Activated CD4-positive, alpha-beta T cell treated with anti-CD3 and anti-CD28 coated beads for 1 hour (primary cell): ENCODE measurements around the gene ALX3.
"Not testable (repeated sequence)": the region's sequence is repeated elsewhere in the genome, so short reads cannot be mapped to it uniquely, and the experiment has no call there.

Experiments used
- DNase-seq: peaks from one replicate; pipeline ENCODE4 v3.0.0-alpha.2; 2020

The ALX3 gene

GRCh38 chr1:110088739-110089316, 18.4 kb upstream of the ALX3 start:
- DNase-seq, result no peak

- no peak for DNase-seq
These were observed 17.6 kb upstream of the ALX3 start for GRCh38 chr1:110087812-110088738.

DNA sequence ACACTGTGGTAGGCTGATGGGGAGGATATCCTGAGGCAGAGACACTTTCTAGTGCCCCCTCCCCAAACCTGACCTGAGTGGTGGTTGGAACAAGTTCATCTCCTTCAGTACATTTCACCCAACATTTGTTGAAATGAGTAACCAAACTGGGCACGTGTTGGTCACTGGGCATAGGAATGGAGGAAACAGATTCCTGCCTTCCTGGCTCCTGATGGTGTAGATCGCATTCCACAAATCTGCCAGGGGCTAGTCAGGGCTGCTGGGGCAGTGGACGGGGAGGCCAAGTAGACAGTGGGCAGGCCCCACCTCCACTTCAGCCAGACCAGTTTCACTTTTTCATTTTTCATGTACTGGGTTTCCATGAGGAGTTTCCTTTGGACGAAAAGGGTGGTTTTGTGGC, 16.5 kb upstream of the ALX3 start:
- DNase-seq, result no peak

- no peak for DNase-seq
These were observed 15.2 kb upstream of the ALX3 start for GRCh38 chr1:110085671-110086070.

GRCh38 chr1:110084227-110085078, 14.0 kb upstream of the ALX3 start:
- no peak for DNase-seq

DNA sequence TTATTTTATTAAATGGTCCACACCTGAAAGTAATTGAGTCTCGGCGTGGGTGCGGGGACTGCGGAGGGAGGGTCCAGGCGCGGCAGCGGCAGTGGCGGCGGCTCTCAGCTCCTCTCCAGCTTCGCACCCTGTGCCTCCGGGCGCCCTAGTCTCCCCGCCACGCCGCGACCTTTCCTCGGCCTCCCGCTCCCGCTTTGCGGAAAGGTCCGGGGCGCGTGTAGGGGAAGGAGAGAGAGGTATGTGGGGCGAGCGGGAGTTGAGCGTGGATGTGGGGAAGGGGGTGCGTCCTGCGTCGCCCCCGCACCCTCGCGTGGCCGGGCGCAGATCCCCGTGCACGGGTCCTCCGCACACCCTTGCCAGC, 13.4 kb upstream of the ALX3 start:
- no peak for DNase-seq

- DNase-seq, result no peak
These were observed 12.8 kb upstream of the ALX3 start for GRCh38 chr1:110083061-110083865.

DNA sequence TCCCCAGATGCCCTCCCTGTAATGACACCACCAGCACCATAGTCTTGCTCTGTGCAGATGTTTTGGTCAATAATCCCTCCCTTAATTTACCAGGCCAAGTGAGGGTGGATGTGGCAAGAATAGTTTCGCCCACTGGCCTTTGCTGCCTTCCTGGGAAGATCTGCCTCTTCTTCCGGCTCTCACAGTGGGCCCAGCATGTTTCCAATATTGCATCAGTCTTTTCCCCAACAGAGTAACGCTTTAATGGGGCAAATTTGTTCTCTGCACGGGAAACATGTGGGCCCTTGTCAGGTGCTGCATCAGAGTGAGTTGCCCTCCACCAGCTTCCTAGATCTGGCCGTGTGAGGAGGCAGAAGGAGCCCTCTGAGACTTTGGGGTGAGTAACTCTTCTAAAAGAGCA, 12.0 kb upstream of the ALX3 start:
- no peak for DNase-seq

- DNase-seq, result no peak
These were observed 10.6 kb upstream of the ALX3 start for GRCh38 chr1:110081061-110081460.

DNA sequence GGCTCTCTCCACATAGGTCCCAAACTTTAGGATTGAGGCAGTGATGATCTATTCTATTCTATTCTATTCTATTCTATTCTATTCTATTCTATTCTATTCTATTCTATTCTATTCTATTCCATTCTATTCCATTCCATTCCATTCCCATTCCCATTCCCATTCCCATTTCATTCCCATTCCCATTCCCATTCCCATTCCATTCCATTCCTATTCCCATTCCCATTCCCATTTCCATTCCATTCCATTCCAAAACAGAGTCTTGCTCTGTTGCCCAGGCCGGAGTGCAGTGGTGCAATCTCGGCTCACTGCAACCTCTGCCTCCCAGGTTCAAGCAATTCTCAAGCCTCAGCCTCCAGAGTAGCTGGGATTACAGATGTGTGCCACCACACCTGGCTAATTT, 9.5 kb upstream of the ALX3 start:
- DNase-seq, result not testable (repeated sequence)

DNA sequence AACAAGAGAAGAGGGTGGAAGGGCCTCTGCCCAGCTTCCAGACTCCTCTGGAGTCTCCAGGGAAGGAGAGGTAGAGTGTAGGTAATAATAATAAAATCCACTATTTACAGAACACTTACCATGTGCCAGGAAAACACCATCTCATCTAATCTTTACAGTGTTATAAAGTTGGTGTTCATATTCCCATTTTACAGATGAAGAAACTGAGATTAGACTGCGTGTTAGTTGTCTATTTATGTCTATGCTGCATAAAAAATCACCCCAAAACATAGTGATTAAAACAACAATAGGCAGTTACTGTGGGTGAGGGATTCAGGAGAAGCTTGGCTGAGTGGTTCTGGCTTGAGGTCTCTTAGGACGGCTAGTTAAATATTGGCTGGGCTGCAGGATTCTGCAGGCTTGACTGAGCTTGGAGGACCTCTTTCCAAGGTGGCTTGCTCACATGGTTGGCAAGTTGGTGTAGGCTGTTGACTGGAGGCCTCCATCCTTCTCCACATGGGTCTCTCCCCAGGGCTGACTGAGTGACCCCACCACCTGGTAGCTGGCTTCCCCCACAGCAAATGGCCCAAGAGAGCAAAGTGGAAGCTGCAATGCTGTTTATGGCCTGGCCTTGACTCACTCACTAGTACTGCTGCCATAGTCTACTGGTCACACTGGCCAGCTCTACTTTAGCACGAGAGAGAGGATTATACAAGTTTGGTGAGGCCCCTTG, 6.5 kb upstream of the ALX3 start:
- DNase-seq, result no peak

DNA sequence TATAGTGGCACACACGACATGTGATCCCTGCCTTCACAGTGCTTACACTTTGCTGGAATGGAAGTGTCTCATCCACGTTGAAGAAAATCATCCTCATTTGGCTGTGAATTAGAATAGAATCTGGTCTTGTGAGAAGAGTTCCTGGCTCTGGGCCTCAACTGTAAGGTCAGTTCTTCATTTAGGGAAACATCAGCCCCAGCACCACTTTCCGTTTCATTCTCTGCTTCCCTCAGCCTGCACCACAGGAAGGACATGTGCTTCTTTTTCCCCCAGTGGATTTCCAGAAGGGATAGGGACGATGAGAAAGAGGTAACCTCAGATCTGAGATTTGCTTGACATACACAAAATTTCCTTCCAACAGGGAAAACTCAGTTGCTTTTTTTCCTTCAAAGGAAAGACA, 3.7 kb upstream of the ALX3 start:
- no peak for DNase-seq

DNA sequence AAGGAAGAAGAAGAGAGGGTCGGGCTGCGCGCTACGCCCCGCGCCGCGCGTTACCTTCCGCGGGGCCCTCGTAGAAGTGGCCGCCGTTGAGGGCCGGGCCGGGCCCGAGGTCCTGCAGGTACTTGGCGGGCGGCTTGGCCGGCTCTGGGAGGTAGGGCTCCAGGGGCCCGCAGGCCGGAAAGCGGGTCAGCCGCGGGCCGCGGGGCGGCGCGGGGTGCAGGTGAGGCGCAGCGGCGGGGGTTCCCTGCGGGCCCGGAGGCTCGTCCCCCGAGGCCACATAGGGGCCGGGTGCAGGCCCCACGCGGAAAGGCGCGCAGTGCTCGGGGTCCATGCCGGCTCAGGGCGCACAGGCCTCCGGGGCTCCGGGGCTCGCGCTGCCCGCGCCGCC, 196 bp downstream of the ALX3 start:
- no peak for DNase-seq

DNA sequence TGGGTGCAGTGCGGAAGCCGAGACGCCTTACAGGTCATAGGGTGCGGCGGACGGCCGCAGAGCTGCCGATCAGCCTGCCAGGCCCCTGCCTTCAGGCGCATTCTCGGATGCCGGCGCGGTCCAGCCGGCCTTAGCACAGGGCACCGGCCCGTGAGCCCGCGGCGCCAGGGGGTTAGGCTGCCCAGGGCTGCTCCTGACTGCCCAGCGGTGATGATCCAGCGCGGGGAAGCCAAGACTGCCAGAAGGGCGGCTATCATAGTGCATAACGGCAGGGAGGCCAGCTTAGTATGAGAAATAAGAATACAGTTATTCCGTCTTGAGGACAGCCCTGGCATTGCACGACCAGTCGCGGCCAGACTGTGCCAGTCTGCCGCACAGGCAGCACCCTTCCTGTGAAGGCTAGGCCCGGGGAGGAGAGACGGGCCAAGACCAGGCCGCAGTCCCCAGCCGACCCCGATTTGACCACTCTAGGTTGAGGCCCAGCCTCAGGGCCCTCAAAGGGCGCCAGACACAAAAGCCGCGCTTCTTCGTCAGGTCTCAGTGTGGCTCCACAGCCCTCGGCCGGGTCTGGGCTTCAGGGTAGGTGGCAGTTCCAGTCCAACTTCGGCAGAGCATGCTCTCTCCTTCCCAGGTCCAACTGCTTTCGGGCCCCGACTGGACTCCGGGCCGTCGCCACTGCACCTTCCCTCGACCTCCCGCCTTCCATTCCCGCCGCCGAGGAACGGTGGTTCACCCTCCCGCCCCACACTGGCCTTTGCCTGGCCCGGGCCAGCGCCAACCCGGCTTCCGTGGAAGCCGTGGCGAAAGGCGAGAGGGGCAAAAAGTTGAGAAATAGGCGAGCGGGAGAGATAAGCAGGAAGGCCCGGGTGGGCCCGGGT, 829 bp downstream of the ALX3 start:
- DNase-seq, result no peak

- DNase-seq, result no peak
These were observed 1.6 kb downstream of the ALX3 start for GRCh38 chr1:110068646-110069403.

DNA sequence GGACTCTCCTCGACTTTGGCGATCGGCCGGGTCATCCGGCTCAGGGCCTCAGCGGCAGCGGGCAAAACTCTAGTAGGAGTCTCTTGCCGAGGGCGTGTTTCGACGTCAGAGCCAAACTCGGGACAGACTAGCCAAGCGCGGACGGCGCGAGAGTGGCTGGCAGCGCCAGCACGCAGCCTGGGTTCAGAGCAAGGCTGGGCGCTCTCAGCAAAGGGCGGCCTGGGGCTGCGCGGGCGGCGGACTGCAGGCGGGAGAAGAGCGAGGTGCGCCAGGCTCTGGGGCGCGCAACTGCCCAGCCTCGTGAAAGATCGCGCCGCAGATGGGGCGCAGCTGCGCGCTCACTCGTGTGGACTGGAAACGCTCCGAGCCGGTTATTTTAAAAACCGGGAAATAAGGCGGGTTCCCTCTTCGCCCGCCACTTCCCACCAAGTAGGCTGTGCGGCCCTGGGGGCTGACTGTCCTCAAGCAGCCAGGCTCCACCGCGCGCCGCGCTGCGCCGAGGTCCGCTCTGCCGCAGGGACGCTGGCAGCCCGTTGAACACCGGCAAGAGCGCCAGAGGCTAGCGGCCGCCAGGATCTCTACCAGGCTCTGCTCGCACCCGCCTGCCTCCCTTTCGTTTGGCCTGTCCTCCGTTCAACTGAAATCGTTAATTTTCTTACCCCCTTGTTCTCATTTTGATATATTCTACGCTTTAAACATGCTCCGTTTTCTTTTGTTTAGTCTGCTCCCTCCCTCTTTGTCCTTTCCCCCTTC, 2.4 kb downstream of the ALX3 start:
- DNase-seq, result no peak

DNA sequence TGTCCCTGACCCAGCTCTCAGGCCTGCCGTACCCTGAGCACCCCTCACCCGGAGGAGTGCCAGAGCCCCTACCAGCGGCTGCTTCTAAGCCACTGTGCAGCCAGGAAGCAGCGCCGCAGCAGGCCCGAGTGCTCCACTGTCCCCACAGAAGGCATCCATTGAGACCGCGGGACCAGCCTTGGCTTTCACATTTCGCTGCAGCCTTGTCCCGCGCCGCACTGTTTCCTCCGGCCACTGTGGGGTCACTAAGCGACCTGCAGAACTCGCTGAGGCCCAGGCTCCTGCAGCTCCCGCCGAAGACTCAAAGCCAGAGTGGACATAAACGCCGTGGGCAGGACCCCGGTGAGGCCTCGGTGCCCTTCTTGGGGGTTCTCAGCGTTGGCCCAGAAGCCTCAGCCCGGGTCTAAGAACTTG, 3.0 kb downstream of the ALX3 start:
- no peak for DNase-seq

DNA sequence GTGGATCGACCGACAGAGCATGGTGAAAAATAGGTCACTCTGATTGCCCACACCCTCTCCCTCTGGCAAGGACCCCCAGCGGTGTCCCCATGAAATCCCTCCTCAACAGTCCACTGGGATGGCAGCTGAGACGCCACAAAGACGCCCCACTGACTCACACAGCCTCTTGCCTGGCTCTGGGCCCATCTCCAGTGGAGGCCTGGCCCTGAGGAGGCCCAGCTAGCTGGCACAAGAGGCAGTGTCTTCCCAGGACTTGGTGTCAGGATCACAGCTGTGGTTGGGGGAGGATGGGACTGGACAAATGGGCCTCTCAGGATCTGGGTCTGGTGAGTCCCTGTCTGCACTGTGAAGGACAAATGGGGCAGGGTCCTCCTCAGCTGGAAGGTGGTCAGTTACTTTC, 4.6 kb downstream of the ALX3 start:
- DNase-seq, result no peak

DNA sequence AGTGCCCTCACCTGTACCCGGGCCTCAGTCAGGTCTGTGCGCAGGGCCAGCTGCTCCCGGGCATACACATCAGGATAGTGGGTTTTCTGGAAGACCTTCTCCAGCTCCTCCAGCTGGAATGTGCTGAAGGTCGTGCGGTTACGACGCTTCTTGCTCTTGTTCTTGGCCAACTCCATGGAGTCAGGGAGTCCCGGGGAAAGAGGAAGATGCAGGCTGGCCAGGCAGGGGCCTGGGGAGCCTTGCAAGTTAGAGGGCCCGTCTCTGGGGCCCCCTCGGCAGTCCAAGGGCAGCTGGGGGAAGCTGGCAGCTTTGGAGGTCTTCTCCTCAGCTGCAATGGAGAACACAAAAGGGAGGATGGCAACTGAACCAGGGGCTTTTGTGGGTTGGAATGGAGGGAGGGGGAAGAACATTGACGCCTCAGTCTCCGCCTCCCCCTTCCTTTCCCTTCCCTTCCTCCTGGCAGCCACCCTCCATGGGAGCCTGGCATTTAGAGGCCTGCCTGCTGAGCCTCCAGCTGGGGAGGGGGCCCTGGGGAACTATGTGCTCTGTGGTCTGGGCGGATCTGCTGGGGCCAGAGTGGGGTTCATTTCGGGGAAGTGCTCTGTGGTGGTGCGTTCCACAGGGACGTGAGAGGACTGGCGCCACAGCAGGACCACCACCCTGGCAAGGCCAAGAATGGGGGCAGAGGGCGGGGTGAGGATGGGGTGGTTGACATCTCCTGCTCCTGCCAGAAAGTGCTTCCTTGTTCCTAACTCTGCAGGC, 5.7 kb downstream of the ALX3 start:
- DNase-seq, result no peak
